GM19025 (cell line): ENCODE measurements around the gene TRIM29.
"Not testable (repeated sequence)": the region's sequence is repeated elsewhere in the genome, so short reads cannot be mapped to it uniquely, and the experiment has no call there.

Source experiments
- ATAC-seq: cut with Tn5 transposase; IDR thresholded peaks from one replicate; pipeline ENCODE4 v1.9.1; 2021; ENCODE audit warnings: mild to moderate bottlenecking, low read depth, moderate library complexity; ENCODE audit not compliant: unreplicated experiment

TRIM29 gene

GRCh38 chr11:120172054-120172911 lies 34.4 kb upstream of the TRIM29 start:
- no peak for ATAC-seq

- no peak for ATAC-seq
Measured at GRCh38 chr11:120170741-120171261, 32.9 kb upstream of the TRIM29 start.

DNA sequence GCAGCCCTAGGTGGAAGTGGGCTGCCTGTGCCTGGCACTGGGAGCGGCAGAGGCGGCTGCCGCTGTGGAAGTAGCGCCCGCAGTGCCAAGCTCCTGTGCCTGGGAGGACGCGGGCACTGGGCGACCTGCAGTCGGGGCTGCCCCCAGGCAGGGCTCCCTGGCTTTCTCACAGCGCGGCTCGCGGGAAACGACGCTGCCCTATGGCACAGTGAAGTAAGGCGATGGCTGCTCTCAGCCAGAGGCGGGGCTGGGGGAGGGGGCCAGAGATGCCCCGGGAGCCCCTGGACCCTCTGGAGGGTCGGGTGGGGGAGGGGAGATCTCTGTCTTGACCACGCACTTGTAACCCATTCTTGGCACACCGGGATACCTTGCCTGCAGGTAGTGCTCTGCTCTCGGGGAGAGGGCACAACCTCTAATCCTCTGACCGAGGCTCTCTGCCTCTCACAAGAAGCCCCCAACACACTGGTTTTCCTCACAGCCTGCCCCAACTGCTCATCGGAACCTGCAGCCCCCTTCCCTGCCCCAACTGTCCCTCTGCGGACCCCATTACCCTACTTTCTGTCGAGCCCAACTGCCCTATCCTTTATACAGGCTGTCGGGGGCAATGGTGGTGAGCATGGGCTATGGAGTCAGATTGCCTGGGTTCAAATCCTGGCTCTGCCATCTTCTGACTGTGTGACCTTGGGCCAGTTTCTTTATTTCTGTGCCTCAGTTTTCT lies 32.2 kb upstream of the TRIM29 start:
- ATAC-seq = no peak

GRCh38 chr11:120168960-120169681 lies 31.2 kb upstream of the TRIM29 start:
- ATAC-seq = no peak

GRCh38 chr11:120168108-120168959 lies 30.4 kb upstream of the TRIM29 start:
- ATAC-seq = no peak

- ATAC-seq = no peak
Measured at GRCh38 chr11:120167659-120168058, 29.7 kb upstream of the TRIM29 start.

GRCh38 chr11:120160436-120160835 lies 22.5 kb upstream of the TRIM29 start:
- ATAC-seq = no peak

- ATAC-seq = no peak
Measured at GRCh38 chr11:120153221-120153620, 15.3 kb upstream of the TRIM29 start.

DNA sequence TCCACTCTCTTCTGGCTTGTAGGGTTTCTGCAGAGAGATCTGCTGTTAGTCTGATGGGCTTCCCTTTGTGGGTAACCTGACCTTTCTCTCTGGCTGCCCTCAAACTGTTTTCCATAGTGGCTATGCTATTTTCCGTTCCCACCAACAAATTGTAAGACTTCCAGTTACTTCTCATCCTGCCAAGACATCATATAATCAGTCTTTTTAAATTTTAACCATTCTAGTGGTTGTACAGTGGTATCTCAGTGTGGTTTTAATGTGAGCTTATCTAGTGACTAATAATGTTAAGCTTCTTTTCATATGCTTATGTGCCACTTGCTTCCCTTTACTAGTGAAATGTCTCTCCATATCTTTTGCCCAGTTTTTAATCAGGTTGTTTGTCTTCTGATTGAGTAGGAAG lies 13.6 kb upstream of the TRIM29 start:
- ATAC-seq = no peak

GRCh38 chr11:120149246-120149645 lies 11.3 kb upstream of the TRIM29 start:
- no peak for ATAC-seq

DNA sequence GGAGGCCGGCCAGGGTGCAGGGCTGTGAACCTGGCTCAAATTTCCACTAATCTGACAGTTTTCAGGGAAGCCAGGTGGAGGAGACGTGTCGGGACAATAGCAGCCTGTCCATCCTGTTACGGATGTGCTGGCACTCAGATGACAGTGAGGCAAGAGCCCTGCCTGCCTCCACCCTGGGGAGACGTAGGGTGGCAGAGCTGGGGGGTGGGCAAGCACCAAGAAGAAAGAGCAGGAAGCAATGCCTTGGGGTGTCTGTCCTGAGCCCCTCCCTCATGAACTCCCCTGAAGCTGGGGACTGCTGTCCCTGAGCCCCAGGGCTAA lies 10.0 kb upstream of the TRIM29 start:
- no peak for ATAC-seq

DNA sequence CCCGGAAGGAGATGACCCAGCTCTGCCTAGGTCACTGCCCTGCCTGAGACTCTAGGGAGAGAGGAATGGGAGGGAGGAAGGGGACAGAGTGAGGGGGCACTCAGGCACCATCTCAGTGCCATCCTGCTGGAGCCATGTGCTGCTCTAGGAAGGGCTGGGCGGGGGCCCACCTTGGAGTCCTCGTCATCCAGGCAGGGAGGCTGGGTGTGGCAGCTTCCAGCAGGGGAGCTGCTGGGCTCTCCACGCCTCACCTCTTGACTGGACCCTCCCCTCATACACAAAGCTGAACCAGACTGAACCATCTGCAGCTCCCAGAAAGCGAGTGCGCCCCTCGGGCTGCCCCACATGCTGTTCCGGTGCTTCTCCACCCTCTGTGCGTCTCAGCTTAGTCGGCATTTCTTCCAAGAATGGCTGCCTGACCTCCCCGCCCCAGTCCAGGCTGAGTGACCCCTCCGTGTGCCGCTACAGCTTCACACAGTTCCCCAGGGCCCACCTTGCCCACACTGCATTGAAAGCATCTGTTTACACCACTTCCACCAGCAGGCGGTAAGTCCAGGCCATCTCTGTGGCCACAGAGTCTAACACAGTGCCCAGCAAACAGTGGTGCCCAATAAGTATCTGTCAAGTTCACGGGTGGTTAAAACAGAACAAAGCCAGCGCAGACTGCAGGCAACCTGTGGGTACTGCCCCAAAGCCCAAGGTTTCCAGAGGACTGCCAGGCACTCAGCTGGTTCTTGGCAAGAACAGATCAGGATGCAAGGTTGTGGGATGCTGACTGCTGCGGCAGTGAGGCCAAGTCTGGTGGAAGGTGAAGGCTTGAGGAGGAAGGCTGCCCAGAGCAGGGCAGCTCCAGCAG lies 9.4 kb upstream of the TRIM29 start:
- ATAC-seq = no peak

GRCh38 chr11:120146413-120147093 lies 8.6 kb upstream of the TRIM29 start:
- ATAC-seq = no peak

GRCh38 chr11:120144501-120144900 lies 6.6 kb upstream of the TRIM29 start:
- ATAC-seq = no peak

DNA sequence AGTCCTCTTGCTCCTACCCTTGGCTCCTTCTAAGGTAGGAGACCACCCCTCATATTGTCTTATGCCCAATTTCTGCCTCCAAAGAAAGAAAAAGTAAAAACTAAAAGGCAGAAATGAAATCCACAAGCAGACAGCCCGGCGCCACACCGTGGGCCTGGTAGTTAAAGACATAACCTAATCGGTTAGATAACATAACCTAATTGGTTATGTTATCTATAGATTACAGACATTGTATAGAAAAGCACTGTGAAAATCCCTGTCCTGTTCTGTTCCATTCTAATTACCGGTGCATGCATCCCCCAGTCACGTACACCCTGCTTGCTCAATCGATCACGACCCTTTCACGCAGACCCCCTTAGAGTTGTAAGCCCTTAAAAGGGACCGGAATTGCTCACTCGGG lies 5.6 kb upstream of the TRIM29 start:
- not testable (repeated sequence) for ATAC-seq

DNA sequence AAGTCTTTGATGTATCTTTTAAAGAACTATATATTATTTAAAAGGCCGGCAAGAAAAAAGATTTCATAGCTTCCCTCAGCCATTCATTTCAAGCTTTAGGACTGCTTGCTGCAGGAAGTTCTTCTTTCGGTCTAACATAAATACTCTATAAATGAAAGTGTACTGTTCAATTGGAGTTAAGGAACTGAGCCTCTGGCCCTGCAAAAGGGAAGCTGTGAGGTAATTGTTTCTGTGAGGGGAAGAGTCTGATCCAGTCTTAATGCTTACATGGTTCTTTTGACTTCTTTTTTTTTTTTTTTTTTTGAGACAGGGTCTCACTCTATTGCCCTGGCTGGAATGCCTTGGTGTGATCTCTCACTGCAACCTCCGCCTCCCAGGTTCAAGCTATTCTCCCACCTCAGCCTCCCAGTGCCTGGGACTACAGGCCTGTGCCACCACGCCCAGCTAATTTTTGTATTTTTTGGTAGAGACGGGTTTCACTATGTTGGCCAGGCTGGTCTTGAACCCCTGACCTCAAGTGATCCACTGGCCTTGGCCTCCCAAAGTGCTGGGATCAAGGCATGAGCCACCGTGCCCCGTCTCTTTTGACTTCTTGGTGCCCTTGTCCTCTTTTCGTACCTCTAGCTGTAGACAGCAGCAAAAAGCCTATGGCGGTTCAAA lies 4.7 kb upstream of the TRIM29 start:
- no peak for ATAC-seq

DNA sequence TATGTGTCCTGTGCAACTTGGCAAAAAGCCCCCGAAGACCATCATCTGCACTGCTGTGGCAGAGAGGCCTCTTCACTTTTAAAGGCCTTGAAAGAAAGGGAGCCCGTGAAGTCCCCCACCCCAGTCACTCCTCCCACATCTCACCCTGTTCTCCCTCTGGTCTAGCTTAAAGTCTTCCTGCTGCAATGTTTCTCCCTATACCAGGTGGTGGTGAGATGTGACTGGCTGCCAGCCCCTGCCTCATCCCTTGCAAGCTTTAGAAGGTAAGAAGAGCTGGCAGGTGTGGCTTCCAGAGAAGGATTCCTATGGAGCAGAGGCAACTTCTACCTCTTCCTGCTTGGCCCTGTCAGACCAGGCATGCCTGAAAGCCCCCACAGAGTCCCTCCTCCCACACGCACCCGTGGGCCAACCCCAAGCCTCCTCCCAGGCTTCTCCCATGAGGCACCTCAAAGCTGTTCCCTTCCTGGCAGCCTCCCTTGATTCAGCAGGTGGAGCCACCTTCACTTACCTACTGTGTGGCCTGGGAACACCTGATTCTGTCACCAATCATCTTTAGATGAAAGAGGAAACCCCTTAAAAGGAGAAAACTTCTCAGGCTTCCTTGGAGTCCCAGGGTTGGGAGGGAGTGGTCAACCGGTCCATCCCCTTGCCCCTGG lies 4.0 kb upstream of the TRIM29 start:
- no peak for ATAC-seq
